Measurements from ENCODE around the gene HBP1.
"Not testable (repeated sequence)": the region's sequence is repeated elsewhere in the genome, so short reads cannot be mapped to it uniquely, and the experiment has no call there.

Gene HBP1

DNA sequence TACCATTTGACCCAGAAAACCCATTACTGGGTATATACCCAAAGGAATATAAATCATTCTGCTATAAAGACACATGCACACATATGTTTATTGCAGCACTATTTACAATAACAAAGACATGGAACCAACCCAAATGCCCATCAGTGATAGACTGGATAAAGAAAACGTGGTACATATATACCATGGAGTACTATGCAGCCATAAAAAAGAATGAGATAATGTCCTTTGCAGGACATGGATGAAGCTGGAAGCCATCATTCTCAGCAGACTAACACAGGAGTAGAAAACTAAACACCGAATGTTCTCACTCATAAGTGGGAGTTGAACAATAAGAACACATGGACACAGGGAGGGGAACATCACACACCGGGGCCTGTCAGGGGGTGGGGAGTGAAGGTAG is 13.1 kb upstream of the HBP1 start:
- FAIRE-seq: not testable (repeated sequence)

DNA sequence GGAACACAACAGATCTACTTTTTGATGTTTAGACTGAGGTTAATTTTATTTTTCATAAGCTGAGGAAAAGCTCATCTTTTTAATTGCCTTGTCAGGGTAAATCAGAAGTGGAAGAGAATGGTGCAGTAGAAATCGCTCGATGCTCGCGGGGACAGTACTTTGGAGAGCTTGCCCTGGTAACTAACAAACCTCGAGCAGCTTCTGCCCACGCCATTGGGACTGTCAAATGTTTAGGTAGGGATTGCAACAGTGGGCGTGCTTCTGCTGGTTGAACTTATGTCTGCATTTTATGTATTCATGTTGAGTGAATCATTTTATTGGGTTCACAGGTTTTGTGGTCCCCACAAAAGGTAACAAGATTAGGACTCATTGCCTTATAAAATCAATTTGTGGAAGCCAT is 11.7 kb upstream of the HBP1 start:
- no peak for FAIRE-seq

DNA sequence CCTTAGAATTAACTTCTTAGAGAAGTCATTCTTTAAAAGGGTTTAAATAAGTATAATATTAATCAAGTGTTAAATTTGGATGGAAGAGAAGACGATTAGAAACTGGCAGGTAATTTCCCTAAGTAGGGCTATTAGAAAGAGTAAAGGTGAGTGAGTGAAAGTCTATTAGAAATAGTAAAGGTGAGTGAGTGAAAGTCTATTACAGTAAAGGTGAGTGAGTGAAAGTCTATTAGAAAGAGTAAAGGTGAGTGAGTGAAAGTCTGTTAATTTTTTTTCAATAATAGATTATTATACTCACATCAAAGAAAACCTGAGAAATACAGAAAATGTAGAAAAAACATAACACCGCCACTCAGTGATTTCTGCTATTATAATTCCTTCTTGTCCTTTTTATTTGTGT is 10.8 kb upstream of the HBP1 start:
- FAIRE-seq: no peak

DNA sequence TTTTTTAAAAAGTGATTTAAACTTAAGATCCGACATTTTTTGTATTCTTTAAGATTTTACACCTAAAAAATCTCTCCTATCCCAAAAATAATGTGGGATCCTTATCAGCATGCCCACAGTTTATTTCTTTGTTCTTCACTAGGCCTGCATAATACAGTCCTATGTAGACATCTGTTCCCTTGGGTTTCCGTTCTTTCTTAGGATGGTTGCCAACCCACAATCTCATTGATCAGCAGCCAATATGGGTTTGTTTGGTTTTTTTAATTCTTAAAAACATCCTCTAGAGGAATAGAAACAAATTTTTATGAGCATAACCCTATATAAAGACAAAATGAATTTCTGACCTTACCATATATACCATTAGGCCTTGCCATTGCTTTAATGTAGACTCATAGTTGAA is 8.4 kb upstream of the HBP1 start:
- FAIRE-seq: no peak

DNA sequence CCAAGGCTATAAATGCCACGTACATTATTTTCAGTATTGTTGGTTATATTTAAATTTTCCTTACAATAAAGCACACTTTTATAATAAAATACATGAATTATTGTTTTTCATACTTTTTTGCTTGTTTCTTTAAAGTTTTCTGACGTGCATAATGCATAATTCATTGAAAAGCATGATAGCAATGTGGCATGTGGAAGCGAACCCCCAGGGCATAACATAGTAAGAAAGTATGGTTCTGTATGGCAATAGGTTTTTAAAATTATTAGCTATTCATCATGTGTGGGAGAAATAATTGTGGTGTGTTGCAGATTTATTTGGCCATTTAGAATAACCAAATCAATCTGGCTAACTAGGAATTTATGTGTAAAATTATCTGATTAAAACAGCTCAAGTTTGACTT is 7.4 kb upstream of the HBP1 start:
- no peak for FAIRE-seq

DNA sequence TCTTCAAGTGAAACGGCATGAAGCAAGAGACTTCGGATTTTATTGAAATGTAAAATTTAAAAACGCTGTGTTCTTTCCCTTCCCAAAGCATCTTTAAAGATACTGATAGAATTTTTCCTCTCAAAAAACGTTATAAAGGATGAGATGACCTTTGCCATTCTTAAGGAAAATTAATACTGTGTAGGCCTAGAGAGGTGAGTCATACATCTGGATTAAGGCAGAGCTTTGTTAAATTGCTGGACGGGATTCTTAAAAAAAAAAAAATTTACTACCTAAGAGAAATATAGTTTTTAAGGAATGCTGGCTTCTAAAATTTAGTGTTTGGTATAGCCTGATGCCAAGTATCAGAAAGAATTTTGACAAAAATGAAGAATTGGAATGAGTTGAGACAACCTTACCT is 6.3 kb upstream of the HBP1 start:
- FAIRE-seq: no peak

DNA sequence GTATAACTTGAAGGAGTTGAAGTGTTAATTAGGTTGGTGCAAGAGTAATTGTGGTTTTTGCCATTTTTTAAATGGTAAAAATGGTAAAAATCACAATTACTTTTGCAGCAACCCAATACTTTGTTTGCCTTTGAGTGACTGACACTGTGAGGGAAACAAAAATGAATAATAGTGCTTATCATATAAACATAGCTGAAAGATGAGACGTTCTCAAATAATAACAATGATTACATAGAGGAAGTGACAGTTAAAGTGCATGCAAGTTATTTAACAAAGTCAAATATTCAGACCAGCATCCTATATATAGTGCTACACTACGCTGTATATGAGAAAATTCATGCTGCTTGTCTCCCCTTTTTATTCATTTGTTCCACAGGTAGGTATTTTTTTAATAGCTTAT is 4.7 kb upstream of the HBP1 start:
- no peak for FAIRE-seq

DNA sequence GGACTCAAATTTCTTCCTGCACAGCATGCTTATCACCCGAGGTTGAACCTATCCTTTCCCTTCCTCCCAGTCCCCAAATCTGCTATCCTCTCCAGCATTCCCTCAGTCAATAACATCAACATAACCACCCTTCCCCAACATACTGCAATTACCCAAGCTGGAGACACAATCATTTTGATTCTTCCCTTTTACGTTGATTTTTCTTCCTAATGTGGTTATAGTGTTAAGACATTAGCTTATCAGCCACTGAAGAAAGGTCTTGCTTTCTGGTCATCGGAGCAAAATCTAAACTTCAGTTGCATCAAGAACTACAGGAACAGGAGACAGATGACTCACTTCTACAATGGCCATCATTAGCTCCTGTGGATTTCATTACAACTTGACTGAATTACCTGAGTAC is 3.5 kb upstream of the HBP1 start:
- no peak for FAIRE-seq

DNA sequence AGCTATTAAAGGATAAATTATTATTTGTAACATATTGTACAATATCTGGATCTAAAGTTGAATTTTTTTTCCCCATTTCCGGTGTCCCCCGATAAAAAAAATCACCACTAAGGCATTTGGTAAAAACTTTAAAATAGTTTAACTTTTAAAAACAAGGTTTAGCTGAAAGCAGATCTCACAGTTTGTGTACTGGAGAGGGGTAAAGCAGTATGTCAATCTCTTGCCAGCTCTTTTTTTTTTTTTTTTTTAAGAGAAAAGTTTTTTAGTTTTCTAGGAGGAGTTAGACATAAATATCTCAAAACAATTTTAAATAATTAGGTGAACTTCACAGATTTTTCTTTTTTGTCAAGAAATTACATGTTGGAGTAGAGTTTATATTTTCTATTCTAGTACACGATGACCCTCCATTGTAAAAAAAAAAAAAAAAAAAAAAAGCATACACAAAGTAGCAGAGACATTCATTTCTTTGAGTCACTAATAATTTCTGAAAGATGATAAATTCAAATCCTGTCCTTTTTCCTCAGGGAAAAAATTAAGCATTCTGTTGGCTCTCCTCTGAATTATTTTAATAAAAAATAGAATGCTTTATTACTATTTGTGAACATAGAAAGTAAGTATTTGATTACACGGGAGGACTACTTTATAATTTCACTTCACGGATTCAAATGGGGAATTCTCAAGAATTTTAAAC is 1.9 kb upstream of the HBP1 start:
- FAIRE-seq: peak; percentile 3

DNA sequence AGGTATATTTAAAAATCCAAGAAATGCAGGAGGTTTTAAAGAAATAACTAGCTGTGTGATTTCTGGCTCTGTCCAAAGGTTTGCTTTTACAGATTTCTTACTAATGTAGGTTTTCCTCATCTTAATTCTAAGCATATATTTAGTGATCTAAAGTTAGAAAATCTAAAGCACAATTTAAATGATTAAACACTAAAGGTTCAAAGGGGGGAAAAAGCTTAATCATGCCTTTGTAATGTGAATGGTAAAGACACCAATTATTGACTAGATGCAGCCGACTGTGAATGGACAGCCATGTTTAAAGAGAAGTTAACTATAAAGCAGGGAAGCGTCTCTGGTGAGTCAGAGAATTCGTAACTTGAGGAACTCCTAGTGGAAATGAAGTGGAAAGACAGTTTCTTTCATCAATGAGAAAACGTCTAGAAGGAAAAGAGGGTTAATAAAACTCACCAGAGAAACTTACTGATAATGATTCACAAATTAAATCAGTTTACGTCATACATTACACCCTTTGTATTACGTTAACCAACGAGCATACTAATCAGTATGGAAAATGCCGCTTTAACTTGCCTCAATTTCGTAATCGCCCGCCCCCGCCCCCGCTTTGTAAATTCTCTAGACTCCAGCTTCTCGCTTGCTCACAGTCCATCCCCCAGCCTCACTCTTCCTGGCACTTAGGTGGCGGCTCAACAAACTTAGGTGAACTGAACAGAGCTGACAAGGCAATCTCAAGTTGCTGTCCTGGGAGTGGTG is 1.1 kb upstream of the HBP1 start:
- FAIRE-seq: peak; percentile 97

DNA sequence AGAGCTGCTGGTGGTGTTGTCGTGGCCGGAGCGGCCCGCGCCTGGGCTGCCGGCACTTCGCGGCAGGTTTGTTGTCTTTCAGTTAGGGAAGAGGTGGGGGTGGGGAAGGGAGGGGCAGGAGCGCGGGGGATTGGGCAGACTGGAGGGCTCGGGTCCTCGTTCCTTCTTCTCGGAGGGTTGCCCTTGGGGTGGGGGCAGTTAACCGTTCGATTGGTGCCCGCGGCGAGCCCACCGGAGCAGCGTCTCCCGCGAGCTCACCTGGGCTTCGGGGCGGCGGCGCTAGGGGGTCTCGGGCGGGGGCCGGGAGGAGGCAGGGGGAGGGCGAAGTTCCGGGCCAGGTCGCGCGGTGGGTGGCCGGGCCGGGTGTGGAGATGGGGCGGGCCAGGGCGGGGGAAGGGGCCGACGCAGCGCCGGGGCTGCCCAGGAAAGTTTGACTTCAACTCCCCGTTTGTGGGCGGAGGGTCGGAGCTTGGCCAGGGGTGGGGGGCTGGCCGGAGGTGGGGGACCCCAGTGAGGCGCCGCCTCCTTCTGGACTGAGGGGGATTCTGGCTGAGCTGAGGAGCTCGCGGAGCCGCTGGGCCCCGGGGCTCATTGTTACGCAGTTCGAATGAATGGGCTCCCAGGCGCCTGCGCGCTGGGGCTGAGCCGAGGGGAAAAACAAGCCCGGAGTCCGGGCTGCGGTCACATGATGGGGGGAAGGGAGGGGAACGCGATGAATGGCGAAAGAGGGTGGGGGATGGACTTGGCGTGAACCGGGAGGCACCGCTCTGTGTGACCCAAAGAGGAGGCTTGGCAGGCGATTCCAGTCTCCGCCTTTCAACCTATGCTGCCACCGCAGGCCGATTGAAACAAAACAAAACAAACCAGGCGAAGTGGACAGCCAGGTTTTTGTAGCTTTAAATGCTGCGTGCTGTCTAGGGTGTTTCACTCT is 582 bp downstream of the HBP1 start:
- FAIRE-seq: peak; percentile 86

DNA sequence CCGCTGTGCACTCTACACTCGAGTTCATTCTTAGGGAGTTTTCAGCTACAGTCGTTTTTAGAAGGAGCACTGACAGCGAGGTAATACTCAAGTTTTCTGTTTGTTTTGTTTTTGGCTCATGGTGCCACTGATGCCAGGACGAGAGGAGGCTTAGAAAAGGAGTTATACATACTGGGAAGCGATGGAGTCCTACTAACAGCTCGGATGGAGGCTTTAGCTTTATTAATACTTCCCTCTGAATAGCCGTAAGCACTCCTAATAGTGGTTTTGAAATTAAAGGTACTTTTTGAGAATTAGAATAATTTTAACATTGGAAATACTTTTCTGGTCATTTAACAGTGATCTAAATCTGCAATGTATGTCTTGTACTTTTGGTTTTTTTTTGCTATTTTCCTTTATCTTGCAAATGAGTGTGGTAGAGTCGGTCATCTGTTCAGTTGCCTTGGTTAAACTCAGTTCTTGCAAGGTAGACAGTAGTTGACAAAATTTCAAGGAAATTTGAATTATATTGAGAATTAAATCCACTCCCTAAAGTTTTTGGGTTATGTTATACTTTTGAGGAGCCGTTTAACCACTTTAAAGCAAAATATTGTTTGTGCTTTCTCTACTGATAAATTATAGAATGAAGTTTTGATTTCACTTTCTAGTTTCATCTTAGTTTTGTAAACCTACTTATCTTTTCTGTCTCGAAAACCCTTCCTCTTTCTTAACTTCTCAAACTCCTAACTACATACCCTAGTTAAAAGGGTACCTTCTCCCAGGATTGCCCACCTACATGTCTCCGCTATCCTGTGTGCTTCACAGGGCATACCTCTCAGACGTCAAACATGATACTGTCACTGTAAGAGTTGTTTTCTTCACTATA is 1.5 kb downstream of the HBP1 start:
- FAIRE-seq: no peak

DNA sequence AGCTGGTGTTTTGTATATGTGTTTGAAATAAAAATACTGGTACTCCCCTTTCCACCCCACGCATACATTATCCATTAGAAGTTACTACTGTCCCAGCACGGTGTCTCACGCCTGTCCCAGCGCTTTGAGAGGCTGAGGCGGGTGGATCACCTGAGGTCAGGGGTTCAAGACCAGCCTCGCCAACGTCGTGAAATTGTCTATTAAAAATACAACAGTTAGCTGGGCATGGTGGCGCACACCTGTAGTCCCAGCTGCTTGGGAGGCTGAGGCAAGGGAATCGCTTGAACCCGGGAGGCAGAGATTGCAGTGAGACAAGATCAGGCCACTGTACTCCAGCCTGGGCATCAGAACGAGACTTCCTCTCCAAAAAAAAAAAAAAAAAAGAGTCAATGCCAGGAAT is 2.7 kb downstream of the HBP1 start:
- no peak for FAIRE-seq

DNA sequence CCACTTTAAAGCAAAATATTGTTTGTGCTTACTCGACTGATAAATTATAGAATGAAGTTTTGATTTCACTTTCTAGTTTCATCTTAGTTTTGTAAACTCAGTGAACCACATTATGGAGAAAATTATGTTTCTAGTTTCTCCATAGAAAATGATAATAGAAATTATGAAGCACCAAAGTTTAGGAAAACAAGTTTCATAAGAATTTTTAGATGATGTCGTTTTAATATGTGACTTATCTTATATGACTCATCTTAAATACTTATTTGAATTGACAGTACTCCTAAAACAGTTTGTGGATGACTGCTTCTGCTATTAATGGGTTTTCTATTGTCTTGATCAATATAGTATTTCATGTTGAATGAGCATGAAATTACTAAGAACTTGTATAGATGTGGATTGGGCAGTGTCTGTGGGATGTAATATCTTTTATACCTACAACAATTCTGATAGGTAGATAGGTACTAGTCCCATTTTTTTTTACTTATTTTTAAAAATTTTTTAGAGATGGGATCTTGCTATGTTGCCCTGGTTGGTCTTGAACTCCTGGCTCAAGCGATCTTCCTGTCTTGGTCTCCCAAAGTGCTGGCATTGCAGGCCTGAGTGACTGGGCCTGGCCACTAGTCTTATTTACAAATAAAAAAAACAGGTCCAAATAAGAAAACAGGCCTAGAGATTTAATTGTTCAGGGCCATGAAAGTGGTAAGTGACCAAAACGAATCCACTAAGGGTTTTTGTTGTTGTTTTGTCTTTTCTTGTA is 3.7 kb downstream of the HBP1 start:
- FAIRE-seq: no peak

DNA sequence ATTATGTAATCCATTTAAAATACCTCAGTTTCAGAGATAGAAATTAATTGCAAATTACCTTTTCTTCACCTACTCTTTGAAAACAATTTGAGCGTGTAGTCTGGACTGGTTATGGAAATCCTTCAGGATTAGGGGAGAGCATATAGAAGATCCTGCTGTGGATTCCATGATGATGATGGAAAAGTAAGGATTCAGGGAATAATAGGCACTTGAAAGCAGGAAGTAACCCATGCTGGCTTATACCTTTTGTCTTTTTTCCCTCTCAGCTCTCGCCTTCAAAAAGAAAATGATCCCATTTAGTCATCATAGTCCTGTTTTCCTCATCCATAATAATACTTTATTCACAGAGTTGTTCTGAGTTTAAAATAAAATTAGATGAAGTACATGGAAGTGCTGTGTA is 4.4 kb downstream of the HBP1 start:
- no peak for FAIRE-seq

DNA sequence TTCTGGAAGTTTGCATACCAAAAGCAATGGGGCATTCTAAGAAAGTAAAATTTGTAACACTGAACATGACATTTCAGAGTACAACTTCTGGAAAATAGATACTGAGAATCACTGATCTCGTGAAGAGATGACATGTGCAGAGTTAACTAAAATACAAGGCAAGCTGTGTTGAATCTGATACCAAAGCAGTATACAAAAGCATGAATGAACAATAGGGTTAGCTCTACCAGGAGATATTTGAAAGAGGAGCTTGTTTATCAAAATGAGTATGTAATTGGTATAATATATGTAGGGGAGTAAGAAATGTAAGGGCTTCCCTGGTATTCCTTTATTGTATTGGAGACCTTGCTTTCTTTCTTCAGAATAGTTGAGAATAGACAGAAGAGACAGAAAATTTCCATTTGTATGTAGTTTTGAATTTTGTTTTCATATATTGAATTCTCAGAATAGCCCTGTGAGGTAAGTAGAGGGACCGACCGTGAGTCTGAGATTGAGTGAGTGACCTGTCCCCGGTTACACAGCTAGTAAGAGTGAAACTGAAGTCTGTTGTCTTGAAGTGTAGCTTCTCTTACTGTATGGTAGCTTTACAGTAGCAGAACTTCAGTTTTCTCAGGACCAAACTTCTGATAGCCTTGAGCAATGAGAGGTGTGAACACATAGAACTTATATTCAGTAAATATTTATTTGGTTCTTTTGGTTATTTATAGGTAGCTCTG is 5.0 kb downstream of the HBP1 start:
- no peak for FAIRE-seq

DNA sequence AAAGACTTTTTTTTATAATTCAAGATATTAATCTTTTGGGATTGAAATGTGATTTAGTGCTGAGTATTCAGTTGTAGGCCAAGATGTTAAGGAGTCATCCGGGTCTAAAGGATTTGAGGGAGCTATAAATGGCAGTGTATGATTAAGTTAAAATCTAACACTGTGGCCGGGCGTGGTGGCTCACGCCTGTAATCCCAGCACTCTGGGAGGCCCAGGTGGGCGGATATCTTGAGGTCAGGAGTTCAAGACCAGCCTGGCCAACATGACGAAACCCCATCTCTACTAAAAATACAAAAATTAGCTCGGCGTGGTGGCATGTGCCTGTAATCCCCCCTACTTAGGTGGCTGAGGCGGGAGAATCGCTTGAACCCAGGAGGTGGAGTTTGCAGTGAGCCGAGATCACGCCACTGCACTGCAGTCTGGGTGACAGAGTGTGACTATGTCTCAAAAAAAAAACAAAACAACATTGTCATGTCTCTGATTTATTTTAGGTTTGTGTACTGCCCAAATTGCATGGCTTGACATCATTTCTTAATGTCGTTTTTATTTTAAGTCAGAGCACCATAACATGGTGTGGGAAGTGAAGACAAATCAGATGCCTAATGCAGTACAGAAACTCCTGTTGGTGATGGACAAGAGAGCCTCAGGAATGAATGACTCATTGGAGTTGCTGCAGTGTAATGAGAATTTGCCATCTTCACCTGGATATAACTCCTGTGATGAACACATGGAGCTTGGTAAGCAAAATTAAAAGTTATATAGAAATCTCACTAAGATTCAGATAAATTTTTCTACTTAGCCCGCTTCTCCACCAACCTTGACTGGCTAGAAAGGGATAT is 10.7 kb downstream of the HBP1 start:
- FAIRE-seq: no peak

DNA sequence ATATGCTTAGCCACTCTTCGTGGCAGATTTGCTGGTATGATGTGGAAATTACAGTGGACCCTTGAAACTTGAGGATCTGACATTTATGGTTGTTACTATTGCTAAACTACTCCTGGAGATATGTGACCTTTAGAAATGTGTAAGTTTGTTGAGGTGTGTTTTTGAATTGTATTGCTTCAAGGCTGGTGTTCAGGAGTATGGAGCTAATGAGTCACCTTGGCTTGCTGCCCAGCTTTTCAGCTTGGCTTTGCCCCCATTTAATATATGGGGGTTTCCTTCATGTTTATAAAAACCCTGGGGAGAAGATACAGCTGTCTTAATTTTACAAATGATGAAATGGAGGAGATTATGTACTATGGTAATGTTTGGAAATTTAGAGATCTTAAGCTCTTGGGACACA is 11.6 kb downstream of the HBP1 start:
- no peak for FAIRE-seq

DNA sequence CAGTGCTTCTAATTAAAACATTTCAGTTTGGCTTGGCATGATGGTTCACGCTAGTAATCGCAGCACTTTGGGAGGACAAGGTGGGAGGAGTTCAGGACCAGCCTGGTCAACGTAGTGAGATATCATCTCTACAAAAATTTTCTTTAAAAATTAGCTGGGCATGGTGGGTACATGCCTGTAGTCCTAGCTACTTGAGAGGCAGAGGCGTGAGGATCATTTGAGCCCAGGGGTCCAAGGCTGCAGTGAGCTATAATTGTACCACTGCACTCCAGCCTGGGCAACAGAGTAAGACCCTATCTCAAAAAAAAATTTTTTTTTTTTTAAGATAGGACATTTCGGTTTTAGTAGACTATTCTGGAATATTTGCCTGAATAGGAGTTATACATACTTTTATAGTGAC is 12.4 kb downstream of the HBP1 start:
- no peak for FAIRE-seq

DNA sequence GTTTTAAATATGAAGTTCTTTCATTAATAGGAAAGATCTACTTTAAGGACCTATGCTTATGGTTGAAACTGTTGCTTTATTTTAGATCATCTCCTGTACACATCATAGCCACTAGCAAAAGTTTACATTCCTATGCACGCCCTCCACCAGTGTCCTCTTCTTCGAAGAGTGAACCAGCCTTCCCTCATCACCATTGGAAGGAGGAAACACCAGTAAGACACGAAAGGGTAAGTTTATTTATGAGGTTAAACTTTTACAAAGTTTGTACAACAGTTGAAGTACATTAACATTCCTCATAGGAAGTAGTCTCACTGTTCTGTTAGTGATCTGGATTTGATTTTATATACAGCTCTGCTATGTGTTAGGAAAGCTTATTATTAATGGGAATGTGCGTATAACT is 16.9 kb downstream of the HBP1 start:
- FAIRE-seq: no peak
